Inflammatory macrophage treated with lipopolysaccharide for 1 hour (primary cell): ENCODE results near the gene GPC5.
"Not testable (repeated sequence)": the region's sequence is repeated elsewhere in the genome, so short reads cannot be mapped to it uniquely, and the experiment has no call there.

Source experiments
- DNase-seq, 2 donors: peaks; one replicate each; pipeline ENCODE4 v3.0.0-alpha.2; 2020 to 2022

The GPC5 gene

DNA sequence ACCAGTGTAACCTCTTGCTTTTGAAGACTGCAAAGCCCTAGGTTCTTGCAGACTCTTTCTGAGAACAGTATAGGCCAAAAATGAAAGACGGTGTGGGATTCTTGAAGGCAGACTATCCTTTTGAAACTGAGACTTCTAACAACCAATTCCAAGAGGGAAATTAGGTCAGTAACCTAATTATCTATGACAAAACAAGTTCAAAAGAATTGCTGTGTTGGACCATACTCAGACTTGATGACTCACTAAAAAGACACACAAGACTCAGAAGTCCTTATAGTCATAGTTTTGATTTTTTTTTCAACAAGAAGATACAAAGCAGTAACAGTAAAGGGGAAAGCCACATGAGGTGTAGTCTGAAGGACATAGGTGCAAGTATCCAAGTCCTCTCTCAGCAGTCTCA is 1204.1 kb downstream of the GPC5 start:
- no peak for DNase-seq

DNA sequence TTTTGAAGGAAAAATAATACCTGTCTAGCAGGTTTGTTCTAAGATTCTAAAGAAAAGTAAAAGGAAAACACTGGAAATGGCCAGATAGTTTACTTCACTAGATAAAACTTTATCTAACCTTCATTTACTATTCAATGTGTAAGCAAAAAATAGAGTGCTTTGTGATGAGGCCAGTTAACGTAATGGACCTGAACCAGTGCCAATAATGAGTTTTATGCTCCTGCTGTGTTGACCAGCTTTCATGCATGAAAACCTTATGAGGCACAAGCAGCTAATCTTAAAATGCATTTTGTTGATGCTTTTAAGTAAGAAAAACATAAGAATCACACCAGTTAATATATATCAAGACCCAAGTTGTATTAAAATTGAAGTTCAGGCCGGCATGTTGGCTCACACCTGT is 1211.0 kb downstream of the GPC5 start:
- DNase-seq, result no peak

DNA sequence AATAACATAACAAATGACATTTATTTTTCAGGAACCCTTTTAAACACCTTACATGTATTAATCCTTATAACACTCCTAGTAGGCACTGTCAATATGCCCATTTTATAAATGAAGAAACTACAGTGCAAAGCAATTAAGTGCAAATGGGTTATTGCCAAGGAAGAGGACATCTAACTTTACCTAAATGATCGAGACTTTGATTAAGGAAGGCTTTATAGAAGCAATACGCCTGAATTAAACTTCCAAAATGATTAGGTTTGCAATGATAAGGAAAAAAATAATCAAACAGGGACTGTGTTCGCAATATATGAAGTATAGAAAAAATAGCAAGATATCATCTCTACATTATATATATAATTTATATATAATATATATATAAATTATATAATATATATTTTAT is 1214.5 kb downstream of the GPC5 start:
- no peak for DNase-seq

DNA sequence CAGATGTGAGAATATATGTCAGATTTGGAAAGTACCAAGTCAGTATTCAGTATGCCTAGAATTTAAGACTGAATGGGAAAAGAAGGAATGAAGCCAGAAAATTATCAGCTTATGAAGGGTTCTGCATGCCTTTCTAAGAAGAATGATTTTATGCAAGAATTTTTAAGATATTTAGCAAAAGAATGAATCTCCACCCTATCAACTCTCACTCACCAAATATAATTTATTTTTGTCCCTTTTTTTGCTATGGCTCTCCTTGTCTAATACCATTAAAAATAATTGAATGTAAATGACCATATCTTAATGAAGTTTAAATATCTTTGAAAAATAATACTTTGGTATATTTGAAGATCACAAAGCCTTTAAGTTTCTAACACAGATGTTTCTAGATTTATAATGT is 1215.5 kb downstream of the GPC5 start:
- DNase-seq, result no peak

DNA sequence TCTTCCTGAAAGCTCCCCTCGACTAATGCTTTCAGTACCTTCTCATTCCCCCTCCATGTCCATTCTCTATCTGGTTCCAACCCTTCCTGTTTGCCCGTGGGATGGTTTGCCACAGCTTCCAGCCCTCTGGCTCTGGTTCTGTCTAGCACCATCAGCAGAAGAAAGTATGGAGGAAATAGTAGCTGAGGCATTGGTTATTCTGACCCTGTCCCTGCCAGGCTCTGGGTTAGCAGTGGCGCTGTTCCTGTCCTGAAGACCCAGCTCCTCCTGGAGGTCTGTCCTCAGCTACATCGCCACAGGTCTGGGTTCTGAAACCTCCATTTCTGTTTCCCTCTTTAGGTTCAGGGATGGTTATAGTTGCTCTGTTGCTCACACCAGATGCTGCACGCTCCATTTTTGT is 1223.6 kb downstream of the GPC5 start:
- DNase-seq, result no peak

DNA sequence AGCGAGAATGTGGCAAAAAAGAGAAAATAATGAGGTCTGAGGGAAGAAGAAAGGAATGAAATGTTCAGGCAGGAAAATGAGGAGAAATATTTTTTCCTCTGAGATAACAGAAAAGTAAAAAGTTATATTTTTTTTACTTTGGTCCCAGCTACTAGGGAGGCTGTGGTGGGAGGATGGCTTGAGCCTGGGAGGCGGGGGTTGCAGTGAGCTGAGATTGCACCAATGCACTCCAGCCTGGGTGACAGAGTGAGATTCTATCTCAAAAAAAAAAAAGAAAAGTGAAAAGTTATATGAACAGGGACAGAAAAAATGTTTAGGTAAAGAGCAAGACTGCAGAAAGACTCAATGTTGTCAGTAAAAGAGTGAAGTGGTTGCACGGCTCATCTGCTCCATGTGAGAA is 1224.5 kb downstream of the GPC5 start:
- no peak for DNase-seq

DNA sequence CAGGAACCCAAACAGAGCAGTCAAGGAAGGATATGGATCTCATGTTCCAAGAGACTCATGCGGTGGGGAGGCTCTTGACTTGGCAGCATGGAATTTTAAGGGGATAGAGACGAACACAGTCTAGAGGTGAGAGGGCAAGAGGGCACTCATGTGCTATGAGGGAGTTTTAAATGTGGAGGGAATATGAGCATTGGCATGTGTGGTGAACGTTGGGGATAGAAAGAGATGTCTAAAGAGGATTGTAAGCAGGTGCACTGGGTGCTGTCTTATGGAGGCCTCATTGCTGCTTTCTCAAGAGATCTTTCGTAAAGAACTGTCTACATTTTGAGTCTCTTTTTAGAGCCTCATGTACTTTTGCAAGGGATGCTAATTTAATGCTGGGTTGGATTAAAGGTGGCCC is 1227.9 kb downstream of the GPC5 start:
- DNase-seq, result no peak

DNA sequence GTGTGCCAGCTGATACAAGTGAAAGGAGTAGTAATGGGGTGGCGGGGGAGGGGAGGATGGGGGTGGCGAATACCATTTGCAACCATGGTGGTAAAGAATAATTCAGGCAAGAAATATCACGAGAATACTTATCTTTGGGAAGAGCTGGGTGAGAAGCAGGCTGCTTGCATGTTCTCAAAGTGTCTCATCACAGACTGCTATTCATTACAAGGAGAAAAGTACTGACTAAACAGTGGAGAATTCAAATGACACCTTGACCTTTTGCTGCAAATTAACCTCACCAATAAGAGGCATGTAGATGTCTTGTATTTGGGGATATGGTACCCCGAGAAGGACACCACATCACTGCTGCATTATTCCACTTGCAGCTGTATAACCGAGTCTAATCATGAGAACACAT is 1242.5 kb downstream of the GPC5 start:
- DNase-seq, result no peak

DNA sequence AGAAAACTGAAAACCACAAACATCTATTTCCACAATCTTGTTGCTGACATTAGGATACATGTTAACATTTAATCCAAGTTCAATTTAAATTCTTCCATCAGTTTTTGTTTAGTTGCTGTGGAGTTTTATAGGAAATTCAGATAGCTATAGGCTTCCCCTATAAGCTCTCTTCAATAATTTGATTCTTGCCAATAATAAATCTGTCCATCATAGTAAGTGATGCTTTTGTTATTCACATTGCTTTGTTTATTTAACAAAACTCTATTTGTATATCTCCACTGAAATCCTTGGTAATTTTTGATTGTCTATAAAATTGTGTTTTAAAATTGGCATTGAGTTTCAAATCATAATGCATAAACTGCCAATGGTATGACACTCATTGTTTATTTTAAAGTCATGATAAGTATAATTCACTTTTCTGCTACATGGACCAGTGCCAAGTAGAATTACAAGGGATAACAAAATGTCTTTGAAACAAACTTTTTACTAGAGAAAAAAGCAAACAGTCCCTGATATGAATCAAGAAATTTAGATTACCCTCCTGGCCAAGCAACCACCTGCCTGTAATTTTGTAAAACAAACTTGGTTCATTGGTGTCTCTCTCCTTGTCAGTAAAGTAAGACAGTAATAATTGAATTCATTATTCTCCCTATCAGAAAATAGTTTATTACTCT is 1250.9 kb downstream of the GPC5 start:
- DNase-seq, result no peak

DNA sequence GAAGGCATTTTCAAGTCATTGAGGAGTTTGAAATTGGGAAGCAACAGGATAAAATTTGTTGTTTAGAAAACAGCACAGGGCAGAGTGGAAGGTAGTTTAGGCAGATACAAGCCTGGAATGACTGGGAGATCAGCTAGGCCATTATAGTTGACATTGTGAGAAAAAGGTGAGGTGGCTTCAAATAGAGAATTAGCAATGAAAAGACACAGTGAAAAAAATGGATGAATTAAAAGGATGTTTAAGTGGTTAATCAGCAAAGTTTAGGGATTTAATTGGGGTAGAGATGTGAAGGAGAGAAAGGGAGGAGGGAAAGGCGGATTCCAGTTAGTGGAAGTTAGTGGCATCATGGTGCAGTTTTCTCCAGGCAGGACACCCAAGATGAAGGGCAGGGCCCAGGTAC is 1257.7 kb downstream of the GPC5 start:
- DNase-seq, result no peak

DNA sequence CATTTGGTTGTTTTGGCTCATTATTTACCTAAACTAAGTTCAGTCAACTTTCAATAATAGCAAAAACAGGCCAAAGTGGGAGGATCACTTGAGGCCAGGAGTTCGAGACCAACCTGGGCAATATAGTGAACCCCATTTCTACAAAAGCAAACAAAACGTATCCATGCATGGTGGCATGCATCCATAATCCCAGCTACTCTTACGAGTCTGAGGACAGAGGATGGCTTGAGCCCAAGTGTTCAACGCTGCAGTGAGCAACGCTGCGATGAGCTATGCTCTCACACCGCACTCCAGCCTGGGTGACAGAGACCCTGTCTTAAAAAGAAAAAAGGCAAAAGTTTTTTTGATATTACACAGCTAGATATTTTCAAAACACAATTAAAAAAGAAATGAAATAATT is 1258.2 kb downstream of the GPC5 start:
- DNase-seq, result no peak

DNA sequence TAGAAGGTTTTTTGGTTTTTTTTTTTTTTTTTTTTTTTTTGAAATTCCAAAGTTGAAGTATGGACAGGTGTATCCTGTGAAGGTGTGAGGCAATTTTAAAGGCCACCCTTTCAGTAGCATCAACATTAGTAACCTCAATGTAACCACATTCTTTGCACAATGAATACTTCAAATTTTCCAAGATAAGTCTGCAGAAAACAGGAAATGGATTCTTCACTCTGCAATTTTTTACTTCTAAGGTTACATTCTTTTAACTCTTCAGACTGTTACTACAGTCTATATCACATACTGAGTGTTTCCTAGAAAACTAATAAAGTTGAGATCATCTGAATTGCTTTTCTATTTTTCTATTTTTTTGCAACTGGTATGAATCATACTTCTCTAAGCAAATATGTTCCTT is 1259.1 kb downstream of the GPC5 start:
- no peak for DNase-seq

DNA sequence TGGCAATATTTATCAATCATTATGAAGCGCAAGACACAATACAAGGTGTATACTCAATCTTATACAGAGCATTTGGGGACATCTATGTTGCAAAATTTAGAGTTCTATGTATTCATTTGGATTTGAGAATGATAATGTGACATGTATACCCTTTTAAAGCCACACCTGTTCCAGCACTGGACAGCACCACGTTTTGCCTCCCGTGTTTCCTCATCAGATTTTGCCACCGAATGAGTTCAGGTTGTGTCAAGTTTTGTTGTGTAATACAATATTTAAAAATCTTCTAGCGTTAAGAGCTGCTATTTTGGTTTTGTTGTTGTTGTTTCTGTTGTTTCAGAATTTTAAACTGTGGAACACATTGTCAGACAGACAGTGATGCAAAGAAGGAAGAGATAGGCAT is 1259.9 kb downstream of the GPC5 start:
- DNase-seq, result no peak

DNA sequence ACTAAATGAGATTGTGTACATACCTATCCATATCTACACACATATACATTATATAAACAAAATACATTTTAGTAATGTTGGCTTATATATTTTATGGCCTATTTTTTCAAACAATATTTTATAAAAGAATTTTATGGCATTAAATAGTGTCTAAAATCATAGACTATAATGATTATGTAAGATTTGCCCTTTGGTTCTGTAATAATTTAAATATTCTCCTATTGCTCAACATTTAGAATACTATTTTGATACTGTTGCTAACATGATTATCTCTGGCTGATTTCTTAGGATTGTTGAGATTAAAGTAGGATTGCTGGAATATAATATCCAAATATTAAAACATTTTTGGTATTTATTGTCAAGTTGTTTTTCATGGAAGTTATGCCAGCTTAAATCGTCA is 1263.0 kb downstream of the GPC5 start:
- DNase-seq, result no peak

DNA sequence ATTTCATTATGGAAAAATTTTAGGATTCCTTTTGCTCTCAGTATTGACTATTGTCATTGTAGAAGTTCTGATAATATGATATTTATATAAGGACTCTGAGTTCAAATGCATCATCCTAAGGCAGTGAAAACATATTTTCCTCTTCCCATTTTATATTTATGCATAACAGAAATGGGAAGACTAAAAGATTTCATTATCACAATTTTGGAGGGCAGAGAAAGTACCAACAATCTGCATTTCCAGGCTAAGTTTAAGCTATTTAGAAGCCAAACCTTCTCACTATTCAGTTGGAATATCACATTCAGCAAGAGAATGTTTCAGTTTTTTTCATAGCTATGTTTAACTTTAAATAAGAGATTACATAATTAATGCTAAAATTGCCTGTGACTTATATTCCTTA is 1269.7 kb downstream of the GPC5 start:
- no peak for DNase-seq

DNA sequence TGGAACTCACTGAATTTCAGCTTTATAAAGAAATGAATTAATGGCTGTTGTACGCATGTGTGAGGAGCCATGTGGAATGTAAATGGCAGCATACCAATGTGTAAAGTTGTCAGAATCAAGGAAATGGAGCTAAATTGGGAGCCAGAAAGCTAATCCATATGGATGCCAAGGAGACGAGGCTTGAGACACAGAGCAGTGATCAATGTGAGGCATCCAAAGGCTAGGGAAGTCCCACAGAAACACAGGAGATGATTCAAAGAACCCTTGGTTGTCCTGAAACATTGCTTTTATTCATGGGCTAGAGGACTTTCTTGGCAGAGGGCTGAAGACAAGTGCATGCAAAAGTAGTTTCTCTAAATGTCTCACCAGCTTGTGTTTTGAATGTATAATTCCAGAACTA is 1271.7 kb downstream of the GPC5 start:
- no peak for DNase-seq

DNA sequence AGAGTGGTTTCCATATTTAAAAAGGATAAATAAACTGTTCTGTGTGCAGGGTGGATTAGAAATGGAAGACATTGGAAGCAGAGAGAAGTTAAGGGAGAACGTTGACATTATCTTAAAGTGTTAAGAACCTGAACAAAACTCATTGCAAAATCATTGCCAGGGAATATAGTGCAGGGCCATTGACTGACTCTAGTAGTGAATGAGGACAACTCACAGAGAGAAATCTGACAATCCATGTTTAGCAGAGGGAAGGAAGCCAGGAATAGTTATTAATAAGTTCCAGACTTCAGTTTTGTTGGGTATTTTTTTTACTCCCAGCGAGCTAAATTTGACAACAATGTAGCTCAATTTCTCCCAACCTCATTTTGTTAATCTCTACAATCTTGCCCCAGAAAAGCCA is 1273.4 kb downstream of the GPC5 start:
- DNase-seq, result no peak

DNA sequence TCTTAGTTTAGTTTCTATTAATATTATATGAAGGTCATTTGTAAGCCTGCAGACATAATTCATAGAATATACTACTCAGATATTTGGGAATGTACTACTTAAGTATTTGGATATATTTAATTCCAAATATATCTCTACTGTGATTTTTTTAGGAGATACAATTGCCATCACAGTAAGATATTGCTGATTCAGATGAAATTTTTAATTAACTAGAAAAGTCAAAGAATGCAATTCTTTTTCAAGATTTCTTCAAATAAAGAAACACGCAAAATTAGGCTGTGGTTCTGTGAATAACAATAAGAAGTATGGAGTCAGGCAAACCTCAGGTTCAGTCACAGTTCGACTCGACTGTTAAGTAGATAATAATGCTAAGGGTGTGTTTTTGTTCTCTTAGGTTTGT is 1277.8 kb downstream of the GPC5 start:
- DNase-seq, result no peak

DNA sequence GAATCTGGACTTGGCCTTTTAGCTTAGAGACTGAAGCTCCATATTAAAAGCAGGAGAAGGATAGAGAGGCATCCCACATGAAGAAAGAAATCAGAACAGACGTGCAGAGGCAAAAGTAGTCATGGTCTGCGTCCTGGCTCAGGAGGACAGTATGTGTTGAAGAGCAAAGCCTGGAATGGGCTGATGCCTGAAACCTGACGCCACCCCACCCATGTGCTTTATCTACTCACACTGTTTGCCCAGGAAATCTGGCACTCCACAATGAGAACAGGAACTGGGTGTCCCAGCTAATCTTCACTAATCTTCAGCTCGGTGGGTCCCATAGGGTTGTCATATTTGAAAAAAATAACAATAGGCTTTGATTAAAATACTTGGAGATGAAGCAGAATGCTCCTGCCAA is 1279.2 kb downstream of the GPC5 start:
- DNase-seq, result no peak

DNA sequence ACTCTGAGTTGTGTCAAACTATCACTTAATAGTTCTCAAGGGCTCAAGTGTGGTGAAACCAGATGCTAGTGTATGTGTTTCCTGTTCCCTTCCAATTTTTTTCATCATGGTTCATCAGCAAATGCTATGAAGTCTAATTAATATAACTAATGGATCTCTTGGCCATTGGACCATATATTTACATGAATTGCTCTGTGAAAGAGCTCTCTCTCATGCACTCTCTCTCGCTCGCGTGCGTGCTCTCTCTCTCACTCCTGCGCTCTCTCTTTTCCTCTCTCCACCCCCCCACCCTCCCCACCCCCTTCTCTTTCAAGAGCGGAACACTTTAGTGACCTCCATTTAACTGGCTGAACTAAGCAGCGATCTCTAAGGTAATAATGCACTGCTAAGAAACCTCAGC is 1281.2 kb downstream of the GPC5 start:
- DNase-seq, result no peak

DNA sequence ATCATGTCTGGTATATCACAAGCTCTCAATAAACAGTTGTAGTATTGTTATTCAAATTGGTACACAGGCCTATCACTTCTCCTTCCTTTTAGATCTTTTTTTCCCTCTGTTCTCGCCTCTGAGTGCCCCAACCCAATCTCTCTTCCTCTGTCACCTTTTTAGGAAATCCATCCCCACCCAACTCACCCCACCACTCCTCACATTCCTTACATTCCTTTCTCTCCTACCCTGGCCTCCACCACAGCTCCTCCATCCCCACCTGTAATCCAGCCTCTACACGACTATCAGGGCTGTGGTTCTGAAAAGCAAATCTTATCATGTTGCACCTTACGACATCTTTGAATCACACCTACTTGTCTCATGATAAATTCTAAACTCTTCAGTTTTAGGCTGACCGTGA is 1282.8 kb downstream of the GPC5 start:
- no peak for DNase-seq

DNA sequence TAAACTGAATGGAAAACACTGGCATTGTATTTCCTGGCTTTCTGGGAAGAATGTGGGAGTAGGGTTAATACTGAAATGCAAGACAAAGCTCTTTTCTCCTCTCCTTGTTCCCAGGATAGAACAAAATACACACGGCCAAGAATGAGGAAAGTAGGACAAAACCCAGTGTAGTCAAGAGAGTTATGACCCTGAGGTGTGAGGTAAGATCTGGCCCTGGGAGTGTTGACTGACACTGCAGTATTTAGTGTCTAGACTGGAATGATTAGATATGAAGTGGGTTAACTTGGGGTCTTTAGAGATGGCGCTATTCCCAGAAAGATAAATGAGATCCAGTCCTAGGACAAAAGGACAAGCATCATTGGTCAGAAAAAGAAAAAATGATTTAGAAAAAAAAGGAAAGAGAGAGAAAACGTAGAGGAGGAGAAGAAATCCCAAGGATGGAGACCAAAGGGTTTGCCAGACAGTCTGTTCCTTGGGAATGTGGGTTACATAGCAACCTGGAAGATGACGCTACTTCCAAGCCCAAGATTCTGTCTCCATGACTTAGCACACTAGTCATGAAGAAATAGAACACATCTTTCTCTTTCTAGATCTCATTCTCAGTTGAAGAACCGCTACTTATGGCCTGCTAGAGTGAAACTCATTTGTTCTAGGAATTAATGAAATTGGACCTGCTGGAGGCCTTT is 1284.6 kb downstream of the GPC5 start:
- no peak for DNase-seq

DNA sequence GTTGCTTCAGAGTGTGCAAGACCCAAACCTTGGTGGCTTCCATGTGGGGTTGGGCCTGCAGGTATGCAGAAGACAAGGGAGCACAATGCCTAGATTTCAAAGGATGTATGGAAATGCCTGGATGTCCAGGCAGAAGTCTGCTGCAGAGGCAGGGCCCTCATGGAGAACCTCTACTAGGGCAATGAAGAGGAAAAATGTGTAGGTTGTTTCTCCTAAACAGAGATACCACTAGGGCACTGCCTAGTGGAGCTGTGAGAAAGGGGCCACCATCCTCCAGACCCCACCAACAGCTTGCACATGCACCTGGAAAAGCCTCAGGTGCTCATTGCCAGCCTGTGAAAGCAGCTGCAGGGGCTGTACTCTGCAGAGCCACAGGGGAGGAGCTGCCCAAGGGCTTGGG is 1295.6 kb downstream of the GPC5 start:
- DNase-seq, result no peak

DNA sequence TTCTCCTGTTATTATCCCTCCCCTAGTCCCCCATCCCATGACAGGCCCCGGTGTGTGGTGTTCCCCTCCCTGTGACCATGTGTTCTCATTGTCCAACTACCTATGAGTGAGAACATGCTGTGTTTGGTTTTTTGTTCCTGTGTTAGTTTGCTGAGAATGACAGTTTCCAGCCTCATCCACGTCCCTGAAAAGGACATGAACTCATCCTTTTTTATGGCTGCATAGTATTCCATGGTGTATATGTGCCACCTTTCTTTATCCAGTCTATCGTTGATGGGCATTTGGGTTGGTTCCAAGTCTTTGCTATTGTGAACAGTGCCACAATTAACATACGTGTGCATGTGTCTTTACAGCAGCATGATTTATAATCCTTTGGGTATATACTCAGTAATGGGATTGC is 1297.4 kb downstream of the GPC5 start:
- DNase-seq, result not testable (repeated sequence)

DNA sequence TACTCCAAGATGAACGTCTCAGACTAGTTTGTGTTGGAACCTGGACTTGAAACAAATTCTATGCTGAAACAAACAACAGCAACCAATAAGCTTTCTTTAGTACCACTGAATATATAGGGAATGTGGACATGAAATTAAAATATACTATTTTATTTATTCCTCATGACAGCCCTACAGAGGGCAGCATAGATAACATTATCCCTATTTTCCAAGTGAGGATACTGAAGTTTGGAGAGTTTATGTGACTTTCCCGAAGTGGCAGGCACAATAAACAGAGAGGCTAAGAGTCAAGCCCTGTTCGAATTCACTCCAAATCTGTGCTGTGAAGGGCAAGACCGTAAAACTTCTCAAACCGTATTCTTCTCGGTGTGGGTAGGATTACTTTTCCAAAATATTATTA is 1318.3 kb downstream of the GPC5 start:
- DNase-seq, result no peak
